Measurements from ENCODE around the gene TNFRSF13B. TPM values are rescaled to one million over a fixed set of nuclear protein-coding genes. Genes with fewer than 3 reads are reported as not detected.

Gene TNFRSF13B
- total and polyA plus RNA-seq, 5 experiments from 2014 or later = 1.3 to 1.5 TPM; not detected in 3

DNA sequence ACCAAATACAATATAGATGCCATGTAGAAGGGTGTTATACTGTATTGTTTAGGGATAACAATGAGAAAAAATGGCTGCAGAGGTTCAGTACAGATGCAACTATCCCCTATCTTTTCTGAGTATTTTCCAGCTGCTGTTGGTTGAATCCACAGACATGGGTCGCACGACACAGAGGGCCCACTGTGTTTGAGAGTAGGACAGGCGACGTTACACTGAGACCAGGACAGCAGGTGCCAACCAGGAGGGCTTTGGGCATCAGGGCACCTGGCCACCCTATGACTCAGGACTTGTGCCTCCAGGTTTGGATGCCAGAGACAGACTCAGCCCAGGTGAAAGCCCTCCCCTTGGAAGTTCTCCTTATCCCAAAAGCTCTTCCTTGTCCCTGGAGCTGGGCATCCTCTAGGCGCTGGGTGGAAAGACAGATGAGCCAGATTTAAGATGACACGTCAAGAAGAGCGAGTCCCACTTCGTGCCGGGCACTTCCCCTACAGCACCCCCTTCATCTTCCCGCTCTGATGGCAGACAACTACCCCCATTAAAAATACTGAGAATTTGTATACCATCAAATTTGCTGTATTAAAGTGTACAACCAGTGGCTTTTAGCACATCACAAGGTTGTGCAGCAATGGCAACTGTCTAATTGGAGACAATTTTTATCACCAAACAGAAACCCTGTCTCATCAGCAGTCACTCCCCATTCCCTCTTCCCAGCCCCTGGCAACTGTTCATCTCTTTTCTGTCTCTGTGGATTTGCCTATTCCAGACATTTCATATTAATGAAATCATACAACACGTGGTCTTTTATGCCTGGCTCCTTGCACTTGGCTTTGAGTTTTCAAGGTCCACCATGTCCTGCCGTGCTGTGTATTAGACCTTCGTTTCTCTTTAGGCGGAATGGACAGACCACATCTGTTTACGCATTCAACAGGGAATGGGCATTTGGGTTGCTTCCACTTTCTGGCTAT, 30.6 kb downstream of the TNFRSF13B start:
- ATAC-seq (no peak), DNase-seq (peak in 1 of 10 donors; percentile 11)
- H3K27ac Mint-ChIP-seq = no peak overlapping the region
- peaks cover 0 to 18% (median 7%) of the 10 kb centered on the region in 5 donors for H3K27me3 Mint-ChIP-seq
- no peaks in the 10 kb centered on the region for H3K36me3 Mint-ChIP-seq
- H3K9me3 Mint-ChIP-seq = peaks cover 0 to 4% (median 0%) of the 10 kb centered on the region in 9 donors
- POLR2A ChIA-PET = no interaction called here
- H3K4me3 Mint-ChIP-seq = no peak overlapping the region
- peaks cover 0 to 4% (median 0%) of the 10 kb centered on the region in 4 donors for H3K4me1 Mint-ChIP-seq

DNA sequence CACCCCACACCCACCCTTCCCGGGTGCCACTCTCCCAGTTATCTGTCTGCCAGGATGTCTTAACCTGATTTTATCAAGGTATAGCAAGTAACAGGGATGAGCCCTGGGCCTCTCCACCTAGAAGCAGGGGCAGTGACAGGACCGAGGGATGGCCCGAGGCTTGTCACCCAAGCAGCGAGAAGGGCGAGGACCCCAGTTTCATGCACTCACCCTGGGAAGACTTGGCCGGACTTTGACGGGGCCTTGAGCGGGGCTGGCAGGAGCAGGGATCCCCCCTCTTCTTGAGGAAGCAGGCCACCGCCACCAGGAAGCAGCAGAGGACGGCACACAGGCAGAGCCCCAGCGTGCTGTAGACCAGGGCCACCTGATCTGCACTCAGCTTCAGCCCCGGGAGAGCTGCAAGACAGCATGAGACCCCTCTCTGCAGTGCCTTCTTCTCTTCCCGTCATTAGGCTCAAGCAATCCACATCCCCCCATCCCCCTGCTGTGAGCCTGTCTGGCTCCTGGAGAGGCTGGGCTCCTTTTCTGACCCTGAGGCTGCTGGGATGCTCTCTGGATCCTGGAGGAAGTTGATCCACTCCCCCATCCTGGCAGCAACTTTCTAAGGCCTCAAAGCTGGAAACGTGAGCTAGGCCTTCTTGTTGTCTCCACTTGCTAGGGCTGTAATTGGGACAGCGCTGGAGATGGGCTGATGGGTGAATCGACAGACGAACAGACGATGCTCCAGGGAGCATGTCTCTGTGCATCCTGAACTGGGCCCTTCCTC, 31.6 kb downstream of the TNFRSF13B start:
- H3K27ac Mint-ChIP-seq = no peak overlapping the region

DNA sequence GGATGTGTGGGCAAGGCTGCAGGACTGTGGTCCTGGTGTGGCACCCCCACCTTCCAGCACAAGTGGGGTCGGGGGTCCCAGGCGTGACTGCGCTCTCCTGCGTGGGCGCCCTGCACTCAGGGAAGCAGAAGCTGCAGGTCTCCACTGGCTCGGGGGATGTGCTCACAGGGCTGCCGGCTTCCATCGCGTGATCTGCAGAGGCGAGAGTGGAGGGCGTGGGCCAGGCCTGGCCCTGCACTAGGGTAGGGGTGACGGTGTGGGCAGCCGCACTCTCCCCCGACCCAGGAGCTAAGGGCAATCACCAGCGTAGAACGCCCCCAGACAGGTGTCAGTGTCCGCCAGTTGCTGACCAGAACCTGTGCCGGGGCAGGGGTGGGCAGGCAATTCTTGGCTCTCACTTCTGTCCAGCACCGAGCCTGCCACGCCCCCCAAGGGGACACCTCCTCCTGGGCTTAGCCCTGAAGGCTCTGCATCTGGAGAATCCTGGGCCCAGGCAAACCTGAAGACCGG, 32.3 kb downstream of the TNFRSF13B start:
- peaks cover 0 to 18% (median 6%) of the 10 kb centered on the region in 5 donors for H3K27me3 Mint-ChIP-seq
- no peaks in the 10 kb centered on the region for H3K36me3 Mint-ChIP-seq
- H3K9me3 Mint-ChIP-seq = no peaks in the 10 kb centered on the region
- H3K4me1 Mint-ChIP-seq = no peaks in the 10 kb centered on the region
- H3K4me3 Mint-ChIP-seq = no peak overlapping the region
- ATAC-seq (no peak), DNase-seq (peak in 1 of 10 donors; percentile 10)
- POLR2A ChIA-PET = no interaction called here
- peak overlapping the region in 1 of 10 donors; percentile 32 for H3K27ac Mint-ChIP-seq

More for the DNA sequence above, 31.6 kb downstream of the TNFRSF13B start:
- Mint-ChIP-seq H3K4me1 (no peaks in the 10 kb centered on the region), H3K4me3 (no peak overlapping the region), H3K27me3 (peaks cover 0 to 18% (median 6%) of the 10 kb centered on the region in 5 donors), H3K9me3 (no peaks in the 10 kb centered on the region), H3K36me3 (no peaks in the 10 kb centered on the region)
- POLR2A ChIA-PET = no interaction called here
- ATAC-seq (no peak), DNase-seq (peak in 1 of 10 donors; percentile 10)

DNA sequence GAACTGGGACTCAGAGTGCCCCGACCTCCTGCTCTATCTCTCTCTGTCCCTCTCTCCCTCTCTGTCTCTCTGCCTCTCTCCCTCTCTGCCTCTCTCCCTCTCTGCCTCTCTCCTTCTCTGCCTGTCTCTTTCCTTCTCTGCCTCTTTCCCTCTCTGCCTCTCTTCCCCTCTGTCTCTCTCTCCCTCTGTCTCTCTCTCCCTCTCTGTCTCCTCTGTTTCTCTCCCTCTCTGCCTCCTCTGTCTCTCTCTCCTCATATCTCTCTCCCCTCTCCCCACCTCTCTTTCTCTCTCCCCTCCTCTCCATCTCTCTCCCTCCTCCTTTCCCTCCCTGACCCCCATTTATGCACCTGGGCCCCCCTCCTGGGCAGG, 32.7 kb downstream of the TNFRSF13B start:
- POLR2A ChIA-PET = no interaction called here
- Mint-ChIP-seq H3K27me3 (peaks cover 0 to 18% (median 5%) of the 10 kb centered on the region in 5 donors), H3K9me3 (no peaks in the 10 kb centered on the region), H3K36me3 (no peaks in the 10 kb centered on the region), H3K4me3 (no peak overlapping the region), H3K27ac (peak overlapping the region in 1 of 10 donors; percentile 32), H3K4me1 (no peaks in the 10 kb centered on the region)
- ATAC-seq = no peak
- no peak for DNase-seq

DNA sequence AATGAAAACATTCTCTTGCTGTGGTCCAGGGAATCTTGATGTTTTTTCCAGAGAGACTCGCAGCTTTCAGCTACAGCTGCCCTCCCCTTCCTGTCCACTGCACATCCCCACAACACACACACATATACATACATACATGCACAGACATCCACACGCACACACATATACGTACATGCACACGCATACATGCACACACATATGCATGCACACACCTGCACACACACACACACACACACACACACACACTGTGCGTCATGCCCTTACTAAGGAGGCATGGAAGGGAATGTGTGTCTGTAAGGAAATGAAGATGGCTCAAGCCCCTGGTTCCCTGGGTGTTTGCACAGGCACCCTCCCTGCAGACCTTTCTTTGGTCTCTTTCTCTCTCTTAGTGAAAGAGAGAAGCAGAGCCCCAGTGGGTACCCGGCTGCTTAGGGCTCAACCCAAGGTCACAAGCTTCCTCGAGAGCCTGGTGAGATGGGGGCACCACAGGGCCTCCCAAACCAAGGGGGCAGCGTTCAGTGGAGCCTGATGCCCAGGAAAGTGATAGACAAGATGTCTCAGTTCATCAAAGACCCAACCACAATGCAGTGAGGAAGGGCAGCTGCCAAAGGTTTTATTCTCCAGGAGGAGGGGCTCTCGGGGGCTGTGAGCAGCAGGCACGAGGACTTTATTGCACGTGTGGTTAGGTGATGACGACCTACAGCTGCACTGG, 33.3 kb downstream of the TNFRSF13B start:
- no peaks in the 10 kb centered on the region for H3K4me1 Mint-ChIP-seq
- no peaks in the 10 kb centered on the region for H3K36me3 Mint-ChIP-seq
- H3K4me3 Mint-ChIP-seq = no peak overlapping the region
- POLR2A ChIA-PET = no interaction called here
- H3K27me3 Mint-ChIP-seq = peaks cover 0 to 12% (median 3%) of the 10 kb centered on the region in 5 donors
- peak in 1 of 10 donors; percentile 13 for DNase-seq
- H3K9me3 Mint-ChIP-seq = no peaks in the 10 kb centered on the region
- peak overlapping the region in 1 of 10 donors; percentile 32 for H3K27ac Mint-ChIP-seq
- no peak for ATAC-seq

DNA sequence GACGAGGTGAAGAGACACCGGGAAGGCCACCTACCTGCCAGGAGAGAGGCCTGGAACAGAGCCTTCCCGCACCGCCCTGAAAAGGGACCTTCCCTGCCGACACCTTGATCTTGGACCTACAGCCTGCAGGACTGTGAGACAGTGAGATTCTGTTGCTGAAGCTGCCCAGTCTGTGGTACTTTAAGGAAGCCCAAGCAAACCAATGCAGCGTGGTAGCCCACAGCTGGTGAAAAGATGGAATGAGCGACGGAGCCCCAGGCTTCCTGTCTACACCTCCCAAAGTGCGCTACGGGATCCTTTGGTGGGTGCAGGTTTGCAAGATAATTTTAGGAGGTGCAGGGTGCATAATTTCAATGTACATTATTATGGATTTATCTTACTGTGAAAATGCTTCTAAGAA, 33.9 kb downstream of the TNFRSF13B start:
- Mint-ChIP-seq H3K36me3 (no peaks in the 10 kb centered on the region), H3K4me3 (no peak overlapping the region), H3K27ac (no peak overlapping the region), H3K4me1 (no peaks in the 10 kb centered on the region), H3K9me3 (no peaks in the 10 kb centered on the region), H3K27me3 (peaks cover 0 to 6% (median 3%) of the 10 kb centered on the region in 5 donors)
- ATAC-seq = no peak
- POLR2A ChIA-PET = no interaction called here
- peak in 1 of 10 donors; percentile 11 for DNase-seq

DNA sequence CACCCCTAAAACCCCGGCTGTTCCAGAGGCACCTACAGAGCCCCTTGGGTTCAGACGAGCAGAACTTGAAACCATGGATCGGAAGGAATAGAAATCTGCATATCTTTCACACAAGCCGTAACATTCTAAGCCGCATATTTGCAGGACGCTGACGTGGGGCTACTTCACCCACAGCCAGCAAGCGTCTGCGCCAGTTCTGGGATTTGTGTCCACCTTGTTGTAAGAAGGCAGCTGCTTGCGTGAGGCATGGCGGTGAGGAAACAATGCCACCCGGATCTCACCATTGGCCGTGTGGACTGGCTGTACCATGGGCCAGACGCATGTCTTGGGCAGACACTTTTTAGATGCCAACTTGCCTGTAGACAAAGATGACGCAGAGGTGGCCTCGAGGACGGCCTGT, 34.5 kb downstream of the TNFRSF13B start:
- H3K27me3 Mint-ChIP-seq = peaks cover 0 to 4% (median under 1%) of the 10 kb centered on the region in 5 donors
- H3K9me3 Mint-ChIP-seq = no peaks in the 10 kb centered on the region
- no peak overlapping the region for H3K27ac Mint-ChIP-seq
- H3K36me3 Mint-ChIP-seq = no peaks in the 10 kb centered on the region
- no peak for ATAC-seq
- H3K4me1 Mint-ChIP-seq = no peaks in the 10 kb centered on the region
- POLR2A ChIA-PET = no interaction called here
- H3K4me3 Mint-ChIP-seq = no peak overlapping the region
- peak in 1 of 10 donors; percentile 2 for DNase-seq

DNA sequence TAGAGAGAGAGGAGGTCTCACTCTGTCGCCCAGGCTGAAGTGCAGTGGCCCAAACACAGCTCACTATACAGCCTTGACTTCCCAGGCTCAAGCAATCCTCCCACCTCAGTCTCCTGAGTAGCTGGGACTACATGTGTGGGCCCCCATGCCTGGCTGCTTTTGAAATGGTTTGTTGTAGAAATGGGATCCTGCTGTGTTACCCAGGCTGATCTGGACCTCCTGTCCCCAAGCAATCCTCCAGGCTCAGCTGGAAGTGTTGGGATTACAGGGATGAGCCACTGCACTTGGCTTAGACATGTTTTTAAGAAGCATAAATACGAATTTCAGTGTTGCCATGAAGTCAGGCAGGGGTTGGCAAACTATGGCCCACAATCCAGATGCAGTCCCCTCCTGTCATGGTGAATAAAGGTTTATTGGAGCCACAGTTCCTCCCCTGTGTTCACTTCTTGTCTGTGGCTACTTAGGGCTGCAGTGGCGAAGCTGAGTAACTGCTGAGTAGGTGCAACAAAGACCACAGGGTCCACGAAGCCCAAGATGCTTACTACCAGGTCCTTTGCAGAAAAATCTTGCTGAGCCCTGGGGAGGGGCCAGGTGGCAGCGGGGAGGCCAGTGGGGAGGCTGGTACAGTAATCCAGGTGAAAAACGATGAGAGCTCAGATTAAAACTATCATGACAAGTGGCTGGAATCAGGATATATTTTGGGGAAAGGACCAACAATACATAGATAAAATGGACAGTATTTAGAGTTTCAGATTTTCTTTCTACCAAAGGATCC, 35.2 kb downstream of the TNFRSF13B start:
- no peaks in the 10 kb centered on the region for H3K4me1 Mint-ChIP-seq

DNA sequence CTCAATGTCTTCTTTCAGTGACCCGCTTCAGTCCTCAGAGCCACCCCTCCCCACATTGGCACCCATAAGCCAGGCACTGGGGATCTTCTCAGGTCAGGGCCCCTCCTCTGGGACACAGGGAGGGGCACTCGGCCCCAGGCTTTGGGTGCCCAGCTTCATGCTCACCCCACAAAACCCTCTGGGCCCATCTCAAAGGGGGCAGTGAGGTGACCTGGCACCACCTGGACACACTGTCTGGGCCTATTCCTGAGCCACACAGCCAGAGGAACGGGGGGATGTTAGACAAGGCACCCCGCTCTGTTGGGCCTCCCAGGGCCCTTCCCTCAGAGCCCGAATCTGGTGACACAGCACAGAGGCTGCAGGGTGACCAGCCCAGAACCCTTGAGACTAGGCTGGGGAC, 36.1 kb downstream of the TNFRSF13B start:
- Mint-ChIP-seq H3K4me3 (no peak overlapping the region), H3K27ac (no peak overlapping the region), H3K36me3 (no peaks in the 10 kb centered on the region), H3K27me3 (peaks cover 0 to 4% (median 0%) of the 10 kb centered on the region in 5 donors), H3K9me3 (no peaks in the 10 kb centered on the region), H3K4me1 (no peaks in the 10 kb centered on the region)
- POLR2A ChIA-PET = no interaction called here
- DNase-seq (peak in 2 of 10 donors; percentile 10 to 41), ATAC-seq (no peak)

More for the DNA sequence above, 35.2 kb downstream of the TNFRSF13B start:
- ATAC-seq (no peak), DNase-seq (peak in 2 of 10 donors; percentile 8 to 56)
- Mint-ChIP-seq H3K36me3 (no peaks in the 10 kb centered on the region), H3K4me3 (no peak overlapping the region), H3K27me3 (peaks cover 0 to 4% (median 0%) of the 10 kb centered on the region in 5 donors), H3K9me3 (no peaks in the 10 kb centered on the region), H3K27ac (no peak overlapping the region)
- POLR2A ChIA-PET = no interaction called here

DNA sequence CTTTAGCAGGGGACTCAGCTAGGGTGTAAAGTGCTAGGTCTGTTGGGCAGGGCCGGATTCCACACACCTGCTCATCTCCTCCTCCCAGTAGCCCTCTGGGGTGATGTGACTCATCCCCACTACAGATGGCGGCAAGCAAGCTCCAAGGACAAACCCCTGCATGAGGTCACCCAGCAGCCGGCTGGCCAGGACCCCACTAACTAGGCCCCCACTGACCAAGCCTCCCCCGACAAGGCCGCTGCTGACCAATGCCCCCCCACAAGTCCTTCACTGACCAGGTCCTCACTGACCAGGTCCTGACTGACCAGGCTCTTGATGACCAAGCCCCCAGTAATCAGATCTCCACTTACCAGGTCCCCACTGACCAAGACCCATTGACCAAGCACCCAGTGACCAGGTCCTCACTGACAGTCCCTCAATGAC, 36.7 kb downstream of the TNFRSF13B start:
- DNase-seq = peak in 2 of 10 donors; percentile 14 to 54

DNA sequence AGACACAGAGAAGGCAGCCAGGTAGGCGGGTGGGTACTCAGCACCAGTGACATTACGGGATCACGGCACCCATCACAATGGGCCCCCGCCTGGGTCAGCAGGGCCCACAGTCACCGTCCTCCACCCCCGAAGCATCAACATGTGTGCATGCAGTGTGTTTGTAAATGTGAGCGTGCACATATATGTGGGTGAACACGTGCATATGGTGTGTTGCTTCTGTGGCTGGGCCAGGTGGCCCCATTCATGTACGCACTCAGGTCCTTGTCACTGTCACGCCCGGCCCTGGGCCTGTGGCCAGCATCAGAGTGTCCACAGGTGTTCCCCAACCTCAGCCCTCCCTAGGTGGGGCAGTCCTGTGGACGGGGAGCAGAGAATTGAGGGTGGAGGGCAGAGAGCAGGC, 37.1 kb downstream of the TNFRSF13B start:
- Mint-ChIP-seq H3K9me3 (no peaks in the 10 kb centered on the region), H3K27me3 (peaks cover 0 to 4% (median 0%) of the 10 kb centered on the region in 5 donors), H3K27ac (no peak overlapping the region), H3K4me1 (no peaks in the 10 kb centered on the region), H3K4me3 (no peak overlapping the region), H3K36me3 (no peaks in the 10 kb centered on the region)
- peak in 1 of 10 donors; percentile 37 for DNase-seq
- no peak for ATAC-seq
- POLR2A ChIA-PET = no interaction called here

More for the DNA sequence above, 36.7 kb downstream of the TNFRSF13B start:
- POLR2A ChIA-PET = no interaction called here
- H3K9me3 Mint-ChIP-seq = no peaks in the 10 kb centered on the region
- H3K27me3 Mint-ChIP-seq = peaks cover 0 to 4% (median 0%) of the 10 kb centered on the region in 5 donors
- ATAC-seq = no peak
- H3K27ac Mint-ChIP-seq = no peak overlapping the region
- H3K4me3 Mint-ChIP-seq = no peak overlapping the region
- no peaks in the 10 kb centered on the region for H3K36me3 Mint-ChIP-seq
- H3K4me1 Mint-ChIP-seq = no peaks in the 10 kb centered on the region

All from naive thymus-derived CD8-positive, alpha-beta T cell (primary cell).